ENCODE data around the gene PRKCG. TPM values are rescaled to one million over a fixed set of nuclear protein-coding genes. Genes with fewer than 3 reads are reported as not detected.

Gene PRKCG
- total RNA-seq, 1 experiment from 2014 or later: 1.7 TPM

- H3K27ac Mint-ChIP-seq (ENCODE audit: unreplicated experiment): no peak overlapping the region
- DNase-seq: no peak
- H3K4me3 Mint-ChIP-seq (ENCODE audit: unreplicated experiment): no peak overlapping the region
- no peak overlapping the region for H3K4me3 ChIP-seq (ENCODE audit: low read depth, low read length)
- H3K36me3 Mint-ChIP-seq (ENCODE audit: insufficient read depth, unreplicated experiment): peaks cover 39% of the 10 kb centered on the region
- TF ChIP-seq CTCF (IDR thresholded peaks at IDR 0.05; ENCODE audit: insufficient read depth in 1 of 2, low read depth in 1 of 2, low read length in 1 of 2, severe bottlenecking in 1 of 2, unreplicated experiment in 1 of 2): no peak
- H3K27me3 ChIP-seq (replicated peaks; ENCODE audit: control insufficient read depth, insufficient read depth, low read length): no peaks in the 10 kb centered on the region
- H3K36me3 ChIP-seq (ENCODE audit: control insufficient read depth, insufficient read depth, low read length): peaks cover 3% of the 10 kb centered on the region
- no peaks in the 10 kb centered on the region for H3K27me3 Mint-ChIP-seq (ENCODE audit: insufficient read depth, unreplicated experiment)
- no peaks in the 10 kb centered on the region for H3K9me3 ChIP-seq
- peaks cover 10% of the 10 kb centered on the region; the same call in 1 of the 2 replicates for H3K4me1 ChIP-seq
- ChIA-PET POLR2A (no interaction called here), CTCF (interaction anchor here (0.5 kb wide), 1 partner anchor 502 kb away, joined by 3 read pairs; no protein-coding TSS in a partner anchor)
- H3K9me3 Mint-ChIP-seq (ENCODE audit: unreplicated experiment): no peaks in the 10 kb centered on the region
- intact Hi-C loops (cut with micrococcal nuclease; ENCODE audit: unreplicated experiment): no loop called here
- no TSS peak for BruUV-seq (replicated peaks)
- peaks cover 23% of the 10 kb centered on the region for H3K4me1 Mint-ChIP-seq (ENCODE audit: low read depth, unreplicated experiment)
These were observed 4.6 kb upstream of the PRKCG start for GRCh38 chr19:53877361-53877766.

DNA sequence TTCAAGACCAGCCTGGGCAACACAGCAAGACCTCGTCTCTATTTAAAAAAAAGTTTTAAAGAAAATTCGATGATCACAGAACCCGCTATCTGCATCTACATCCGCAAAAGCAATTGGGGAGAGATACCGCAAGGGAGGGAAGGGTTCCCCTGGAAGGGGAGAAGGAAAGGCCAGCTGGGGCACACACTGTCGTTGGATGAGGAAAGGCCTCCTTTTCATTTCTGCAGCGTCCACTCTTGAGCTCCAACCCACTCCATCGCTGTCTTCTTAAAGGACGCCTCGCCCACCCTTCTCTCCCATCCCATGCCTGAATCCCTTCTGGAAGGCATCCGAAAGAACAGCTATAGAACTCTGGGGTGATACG lies 3.2 kb upstream of the PRKCG start:
- H3K36me3 Mint-ChIP-seq (ENCODE audit: insufficient read depth, unreplicated experiment): peaks cover 25% of the 10 kb centered on the region
- Histone ChIP-seq H3K9me3 (no peaks in the 10 kb centered on the region), H3K27me3 (replicated peaks; ENCODE audit: control insufficient read depth, insufficient read depth, low read length) (no peaks in the 10 kb centered on the region), H3K4me1 (peaks cover 10% of the 10 kb centered on the region; the same call in 1 of the 2 replicates), H3K36me3 (ENCODE audit: control insufficient read depth, insufficient read depth, low read length) (no peaks in the 10 kb centered on the region), H3K4me3 (ENCODE audit: low read depth, low read length) (peak overlapping the region; percentile 74)
- no peaks in the 10 kb centered on the region for H3K9me3 Mint-ChIP-seq (ENCODE audit: unreplicated experiment)
- ChIA-PET POLR2A (interaction anchor here (0.6 to 1.6 kb wide), 4 partner anchors 11 to 239 kb away, joined by 3 to 37 read pairs (median 4); partner anchors contain the start of gene MYADM), CTCF (interaction anchor here (0.6 to 1.3 kb wide), 5 partner anchors 12 to 151 kb away, joined by 3 to 8 read pairs (median 3); no protein-coding TSS in a partner anchor)
- peaks cover 2% of the 10 kb centered on the region for H3K27me3 Mint-ChIP-seq (ENCODE audit: insufficient read depth, unreplicated experiment)
- no peak overlapping the region for H3K4me3 Mint-ChIP-seq (ENCODE audit: unreplicated experiment)
- BruUV-seq (replicated peaks): no TSS peak
- no peak for TF ChIP-seq CTCF (IDR thresholded peaks at IDR 0.05; ENCODE audit: insufficient read depth in 1 of 2, low read depth in 1 of 2, low read length in 1 of 2, severe bottlenecking in 1 of 2, unreplicated experiment in 1 of 2)
- H3K27ac Mint-ChIP-seq (ENCODE audit: unreplicated experiment): no peak overlapping the region
- no peak for DNase-seq
- intact Hi-C loops (cut with micrococcal nuclease; ENCODE audit: unreplicated experiment): loop anchor here (1.0 kb wide), 2 partner anchors 9 to 12 kb away; no protein-coding TSS in a partner anchor
- peaks cover 24% of the 10 kb centered on the region for H3K4me1 Mint-ChIP-seq (ENCODE audit: low read depth, unreplicated experiment)

DNA sequence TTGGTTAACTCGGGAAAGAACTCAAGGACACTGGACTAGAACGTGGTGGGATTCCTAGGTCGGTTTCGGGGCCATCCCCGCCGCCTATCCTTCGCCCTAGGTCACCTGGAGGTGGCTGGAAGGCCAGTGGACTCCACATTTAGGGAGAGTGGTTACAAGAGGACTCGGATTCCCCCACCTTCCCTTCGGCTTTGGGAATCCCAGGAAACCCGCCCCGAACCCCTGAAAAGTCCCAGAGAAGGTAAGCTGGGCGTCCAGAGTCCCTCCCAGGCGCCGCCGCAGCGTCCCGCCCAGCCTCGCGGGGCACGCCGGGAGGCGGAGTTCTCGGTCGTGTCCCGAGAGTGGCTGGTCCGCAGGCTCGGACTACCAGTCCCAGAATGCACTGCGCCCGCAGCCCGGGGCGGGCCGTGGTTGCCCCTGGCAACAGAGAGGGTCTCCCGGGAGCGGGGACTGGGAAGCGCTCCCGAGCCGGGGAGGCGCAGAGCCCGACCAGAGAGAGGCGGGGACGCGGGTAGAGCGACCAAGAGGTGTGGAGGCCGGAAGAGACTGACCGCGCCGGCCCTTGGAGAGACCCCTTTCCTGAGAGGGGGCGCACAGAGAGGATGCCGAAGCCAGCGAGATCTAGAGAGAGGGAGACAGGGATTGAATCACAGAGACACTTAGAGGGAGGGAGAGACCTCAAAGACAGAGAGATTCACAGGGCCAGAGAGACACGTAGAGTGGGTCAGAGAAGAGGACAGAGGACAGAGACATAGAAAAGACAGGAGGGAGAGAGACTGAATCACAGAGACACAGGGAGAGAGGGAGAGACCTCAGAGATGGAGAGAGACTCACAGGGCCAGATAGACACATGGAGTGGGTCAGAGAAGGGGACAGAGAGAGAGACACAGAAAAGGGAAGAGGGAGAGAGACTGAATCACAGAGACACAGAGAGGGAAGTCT lies 2.6 kb upstream of the PRKCG start:
- peak; percentile 98 to 99 for DNase-seq
- Mint-ChIP-seq H3K9me3 (ENCODE audit: unreplicated experiment) (no peaks in the 10 kb centered on the region), H3K27me3 (ENCODE audit: insufficient read depth, unreplicated experiment) (peaks cover 4% of the 10 kb centered on the region), H3K27ac (ENCODE audit: unreplicated experiment) (no peak overlapping the region), H3K4me3 (ENCODE audit: unreplicated experiment) (no peak overlapping the region), H3K4me1 (ENCODE audit: low read depth, unreplicated experiment) (peaks cover 22% of the 10 kb centered on the region), H3K36me3 (ENCODE audit: insufficient read depth, unreplicated experiment) (peaks cover 18% of the 10 kb centered on the region)
- no peaks in the 10 kb centered on the region for H3K27me3 ChIP-seq (replicated peaks; ENCODE audit: control insufficient read depth, insufficient read depth, low read length)
- ChIA-PET CTCF (interaction anchor here (0.6 to 1.3 kb wide), 7 partner anchors 11 to 151 kb away, joined by 3 to 8 read pairs (median 3); no protein-coding TSS in a partner anchor), POLR2A (interaction anchor here (0.6 to 1.6 kb wide), 3 partner anchors 11 to 240 kb away, joined by 3 to 37 read pairs (median 3); partner anchors contain the start of gene MYADM)
- no peaks in the 10 kb centered on the region for H3K36me3 ChIP-seq (ENCODE audit: control insufficient read depth, insufficient read depth, low read length)
- peaks cover 10% of the 10 kb centered on the region; the same call in 1 of the 2 replicates for H3K4me1 ChIP-seq
- intact Hi-C loops (cut with micrococcal nuclease; ENCODE audit: unreplicated experiment): loop anchor here (1.0 to 5.0 kb wide), 3 partner anchors 10 to 107 kb away; no protein-coding TSS in a partner anchor
- H3K9me3 ChIP-seq: no peaks in the 10 kb centered on the region
- no TSS peak for BruUV-seq (replicated peaks)
- peak overlapping the region; percentile 74 for H3K4me3 ChIP-seq (ENCODE audit: low read depth, low read length)
- TF ChIP-seq CTCF (IDR thresholded peaks at IDR 0.05; ENCODE audit: insufficient read depth in 1 of 2, low read depth in 1 of 2, low read length in 1 of 2, severe bottlenecking in 1 of 2, unreplicated experiment in 1 of 2): no peak

Measured in Caco-2 (cell line).